MV-4-11 (cell line): Measurements from ENCODE around the gene CA4.
A peak's percentile ranks its signal among the peaks of the same experiment; 100 is the strongest.
"Not testable (repeated sequence)": the region's sequence is repeated elsewhere in the genome, so short reads cannot be mapped to it uniquely, and the experiment has no call there.

Source experiments
- DNase-seq: peaks from one replicate; lab custom pipeline; 2025; lab: John Stamatoyannopoulos, UW

CA4 gene

DNA sequence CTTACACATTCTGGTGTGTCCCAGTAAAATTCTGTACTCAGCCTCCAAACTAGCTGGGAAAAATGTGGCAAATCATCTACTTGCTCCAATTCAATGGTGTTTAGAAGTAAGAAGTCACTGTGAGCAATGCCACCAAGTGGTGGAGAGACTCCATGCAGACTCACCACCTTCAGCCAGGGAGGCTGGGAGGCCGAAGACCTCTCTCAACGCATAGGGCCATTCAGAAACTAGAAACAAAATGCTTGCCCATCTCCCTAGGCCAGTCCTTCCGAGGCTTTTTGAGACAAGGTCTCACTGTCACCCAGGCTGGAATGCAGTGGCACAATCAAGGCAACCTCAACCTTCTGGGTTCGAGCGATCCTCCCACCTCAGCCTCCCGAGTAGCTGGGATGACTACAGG lies 25.0 kb downstream of the CA4 start:
- not testable (repeated sequence) for DNase-seq

DNA sequence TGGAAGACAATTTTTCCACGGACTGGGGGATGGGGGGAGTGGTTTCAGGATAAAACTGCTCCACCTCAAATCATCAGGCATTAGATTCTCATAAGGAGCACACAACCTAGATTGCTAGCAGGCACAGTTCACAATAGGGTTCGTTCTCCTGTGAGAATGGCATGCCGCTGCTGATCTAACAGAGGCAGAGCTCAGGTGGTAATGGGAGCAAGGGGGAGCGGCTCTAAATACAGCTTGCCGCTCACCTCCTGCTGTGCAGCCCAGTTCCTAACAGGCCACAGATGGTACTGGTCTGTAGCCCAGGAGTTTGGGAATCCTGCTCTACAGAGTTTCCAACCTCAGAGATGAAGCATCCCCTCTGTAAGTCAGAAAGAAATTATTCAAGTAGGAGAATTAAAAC lies 27.0 kb downstream of the CA4 start:
- DNase-seq = not testable (repeated sequence)

DNA sequence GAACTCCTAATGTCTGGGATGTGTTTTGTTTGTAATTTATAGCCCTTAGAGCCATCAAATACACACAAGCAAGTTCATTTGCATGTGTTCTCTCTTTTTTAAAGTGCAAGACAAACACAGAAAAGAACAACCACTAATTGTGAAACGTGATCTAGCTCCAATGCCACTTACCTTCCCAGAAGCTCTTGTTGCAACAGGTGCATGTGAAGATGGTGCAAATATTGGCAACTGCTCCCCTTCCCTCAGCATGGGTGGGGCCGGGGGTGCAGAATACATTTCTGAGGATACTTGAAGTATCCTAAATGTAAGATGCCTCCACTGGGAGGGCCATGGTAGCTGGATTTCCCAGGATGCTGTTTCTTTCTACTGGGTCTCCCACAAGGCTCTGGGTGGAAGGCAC lies 28.4 kb downstream of the CA4 start:
- DNase-seq = not testable (repeated sequence)

DNA sequence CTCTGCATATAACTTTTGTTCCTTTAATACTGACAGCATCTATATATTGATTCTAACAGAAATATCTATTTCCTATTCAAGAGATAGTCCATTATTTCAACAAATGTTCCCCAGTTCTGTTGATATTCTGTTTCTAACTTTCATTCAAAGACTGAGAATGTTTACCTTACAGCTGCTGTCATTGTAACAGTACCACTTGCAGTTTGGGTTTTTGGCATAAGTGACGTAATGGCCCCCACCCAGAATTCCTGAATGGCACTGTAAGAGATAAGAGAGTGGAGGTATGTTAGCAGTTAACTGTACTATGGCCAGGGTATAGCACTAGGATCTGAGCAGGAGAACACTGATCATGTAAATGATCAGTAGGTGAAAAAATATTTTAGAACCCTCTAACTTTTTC lies 30.6 kb downstream of the CA4 start:
- DNase-seq = not testable (repeated sequence)

DNA sequence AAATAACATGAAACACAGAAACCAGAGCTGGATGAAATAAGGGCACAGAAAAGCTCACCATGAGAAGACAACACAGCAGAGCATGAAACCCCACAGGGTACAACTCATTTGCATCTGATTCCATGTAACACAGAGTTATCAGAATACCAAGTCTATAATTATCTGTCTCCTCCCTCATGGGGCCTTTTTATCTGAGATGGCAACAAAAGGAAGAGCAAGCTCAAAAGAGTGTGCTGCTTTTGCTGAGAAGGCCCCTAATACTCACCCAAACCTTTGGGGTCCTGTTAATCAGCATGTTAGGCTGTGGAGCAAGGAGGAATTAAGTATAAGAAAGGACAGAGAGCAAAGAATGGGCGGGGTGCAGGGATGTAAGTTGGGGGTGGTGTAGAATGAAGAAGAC lies 36.6 kb downstream of the CA4 start:
- not testable (repeated sequence) for DNase-seq

DNA sequence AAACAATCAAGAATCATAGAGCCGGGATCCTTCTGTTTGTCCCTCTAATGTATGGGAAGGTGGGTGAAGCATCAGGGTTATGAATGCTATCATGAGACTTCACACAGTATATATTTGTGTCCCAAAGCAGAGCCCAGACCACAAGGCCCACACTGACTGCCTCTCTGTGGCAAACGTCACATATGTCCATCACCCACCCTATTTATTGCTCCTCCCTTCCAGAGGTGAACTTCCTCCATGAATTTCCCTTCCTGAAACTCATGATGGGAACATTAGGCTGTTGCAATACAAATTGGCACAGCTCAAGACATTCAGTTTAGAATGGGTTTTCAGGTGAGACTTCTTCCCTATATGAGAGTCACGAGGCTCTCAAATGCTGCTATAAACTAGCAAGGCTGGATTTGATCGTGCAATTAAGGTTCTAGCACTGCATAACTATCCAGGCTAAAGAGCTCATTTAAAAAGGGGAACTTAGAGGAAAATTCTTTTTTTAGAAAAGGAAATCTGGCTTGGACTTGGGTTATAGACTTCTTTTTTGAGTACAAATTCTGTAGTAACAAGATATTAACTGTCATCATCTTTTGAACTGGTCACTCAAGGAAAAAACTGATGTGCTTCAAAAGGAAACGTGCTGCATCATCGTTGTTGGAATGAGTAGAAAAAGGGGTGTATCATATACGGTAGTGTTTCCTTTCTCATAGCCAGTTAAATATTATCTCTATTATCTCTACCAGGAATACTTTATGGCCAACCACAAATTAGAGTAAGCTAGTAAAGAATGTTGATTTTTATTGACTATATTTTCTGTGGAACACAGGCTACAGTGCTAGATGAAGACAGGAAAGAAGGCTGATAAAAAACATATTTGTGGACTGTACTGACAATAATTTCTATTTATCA lies 37.3 kb downstream of the CA4 start:
- peak; percentile 48 for DNase-seq

DNA sequence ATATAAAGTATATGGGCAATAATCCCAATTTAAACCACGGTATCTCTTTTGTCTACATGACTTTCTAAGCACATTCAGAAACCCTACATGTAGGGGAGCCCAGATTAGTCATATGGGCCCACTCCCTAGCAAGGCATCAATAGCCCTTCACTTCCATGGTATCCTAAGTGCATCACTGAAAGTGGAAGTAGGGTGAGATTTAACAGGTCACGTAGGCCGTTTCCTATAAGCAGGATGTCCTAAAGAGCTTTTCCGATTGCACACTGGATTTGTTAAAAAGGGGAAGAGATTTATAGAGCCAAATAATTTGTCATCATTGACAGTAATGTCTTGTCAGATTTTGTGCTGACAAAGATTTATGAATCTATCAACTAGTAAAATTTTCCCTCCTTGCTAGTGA lies 39.0 kb downstream of the CA4 start:
- no peak for DNase-seq

DNA sequence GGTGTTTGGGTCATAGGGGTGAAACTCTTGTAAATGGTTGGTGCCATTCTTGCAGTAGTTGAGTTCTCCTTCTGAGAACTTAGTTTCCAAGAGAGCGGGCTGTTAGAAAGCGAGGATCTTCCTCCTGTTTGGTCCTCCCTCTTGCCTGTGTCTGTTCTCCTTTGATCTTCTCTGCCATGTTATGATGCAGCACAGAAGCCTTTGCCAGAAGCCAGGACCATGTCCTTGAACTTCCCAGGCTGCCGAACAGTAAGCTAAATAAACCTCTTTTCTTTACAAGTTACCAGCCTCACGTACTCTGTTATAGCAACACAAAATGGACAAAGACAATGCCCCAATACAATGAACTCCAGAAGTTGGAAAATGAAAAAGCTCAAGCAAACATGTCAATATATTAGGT lies 40.3 kb downstream of the CA4 start:
- DNase-seq = not testable (repeated sequence)

DNA sequence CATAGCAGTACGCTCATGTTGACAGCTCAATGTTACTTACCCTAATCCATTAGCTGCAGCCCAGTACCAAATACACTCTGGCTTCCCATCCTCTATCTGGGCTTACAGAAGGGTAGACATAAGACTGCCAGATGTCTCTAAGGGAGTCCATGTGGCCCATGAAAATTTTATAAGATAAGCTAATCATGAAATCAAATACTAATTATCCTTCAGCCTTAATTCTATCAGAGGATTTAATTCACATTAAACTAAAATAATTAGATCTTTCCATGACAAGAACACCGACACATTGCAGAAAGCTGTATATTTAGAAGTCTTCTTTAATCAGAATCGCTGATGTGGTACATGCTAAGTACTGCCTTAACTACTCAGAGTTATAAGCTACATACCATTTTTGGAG lies 43.3 kb downstream of the CA4 start:
- not testable (repeated sequence) for DNase-seq

DNA sequence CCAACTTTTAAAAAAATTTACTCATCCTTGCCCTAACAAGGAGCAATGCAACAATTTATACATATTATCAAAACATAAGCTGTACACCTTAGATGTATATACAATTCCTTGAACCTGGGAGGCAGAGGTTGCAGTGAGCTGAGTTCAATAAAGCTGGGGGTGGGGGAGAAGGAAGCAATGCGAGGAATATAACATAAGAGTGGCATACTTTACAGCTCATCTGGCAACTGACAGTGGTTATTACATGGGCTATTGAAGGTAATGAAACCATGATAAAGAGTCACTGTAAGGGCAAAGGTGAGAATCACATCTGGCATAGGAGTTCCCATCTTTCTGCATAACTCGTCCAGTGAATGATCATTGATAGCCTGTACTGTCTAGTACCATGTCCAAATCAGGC lies 43.7 kb downstream of the CA4 start:
- DNase-seq = no peak

DNA sequence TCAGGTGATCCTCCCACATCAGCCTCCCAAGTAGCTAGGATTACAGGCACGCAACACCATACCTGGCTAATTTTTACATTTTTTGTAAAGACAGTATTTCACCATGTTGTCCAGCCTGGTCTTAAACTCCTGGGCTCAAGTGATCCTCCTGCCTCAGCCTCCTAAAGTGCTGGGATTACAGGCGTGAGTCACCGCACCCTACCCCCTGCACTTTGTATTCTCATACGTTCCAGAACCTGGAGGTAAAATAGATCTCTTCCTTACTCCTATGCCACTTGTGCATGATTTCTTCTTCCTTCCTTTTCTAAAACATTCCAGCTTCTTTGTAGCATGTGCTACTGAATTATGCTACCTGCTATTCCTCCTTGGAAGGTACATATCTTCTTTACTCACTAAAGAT lies 44.4 kb downstream of the CA4 start:
- DNase-seq = not testable (repeated sequence)

DNA sequence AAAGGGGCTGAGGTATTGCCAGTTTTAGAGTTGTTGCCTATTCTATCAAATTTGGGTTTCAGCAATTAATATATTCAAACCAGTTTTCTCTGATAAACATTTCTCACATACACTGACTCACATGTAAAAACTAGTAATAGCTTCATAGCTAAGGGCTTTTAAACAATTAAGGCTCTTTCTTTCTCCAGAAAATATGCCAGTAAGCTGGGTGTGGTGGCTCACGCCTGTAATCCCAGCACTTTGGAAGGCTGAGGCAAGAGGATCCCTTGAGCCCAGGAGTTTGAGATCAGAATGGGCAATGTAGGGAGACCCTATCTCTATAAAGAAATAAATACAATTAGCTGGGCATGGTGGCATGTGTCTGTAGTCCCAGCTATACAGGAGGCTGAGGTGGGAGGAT lies 48.9 kb downstream of the CA4 start:
- not testable (repeated sequence) for DNase-seq

DNA sequence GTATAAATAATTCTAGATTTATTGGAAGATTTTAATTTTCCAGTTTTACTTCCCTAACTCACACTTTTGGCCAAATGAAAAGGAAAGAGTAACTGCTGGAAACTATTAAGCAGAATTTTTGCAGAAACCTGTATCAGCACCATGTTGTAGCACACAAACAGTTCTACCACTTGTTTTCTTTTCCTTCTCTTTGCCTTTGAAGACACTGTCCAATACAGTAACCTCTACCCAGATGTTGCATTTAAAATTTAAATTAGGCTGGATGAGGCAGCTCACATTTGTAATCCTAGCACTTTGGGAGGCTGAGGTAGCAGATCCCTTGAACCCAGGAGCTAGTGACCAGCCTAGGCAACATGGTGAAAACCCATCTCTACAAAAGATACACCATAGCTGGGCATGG lies 56.0 kb downstream of the CA4 start:
- DNase-seq = not testable (repeated sequence)

DNA sequence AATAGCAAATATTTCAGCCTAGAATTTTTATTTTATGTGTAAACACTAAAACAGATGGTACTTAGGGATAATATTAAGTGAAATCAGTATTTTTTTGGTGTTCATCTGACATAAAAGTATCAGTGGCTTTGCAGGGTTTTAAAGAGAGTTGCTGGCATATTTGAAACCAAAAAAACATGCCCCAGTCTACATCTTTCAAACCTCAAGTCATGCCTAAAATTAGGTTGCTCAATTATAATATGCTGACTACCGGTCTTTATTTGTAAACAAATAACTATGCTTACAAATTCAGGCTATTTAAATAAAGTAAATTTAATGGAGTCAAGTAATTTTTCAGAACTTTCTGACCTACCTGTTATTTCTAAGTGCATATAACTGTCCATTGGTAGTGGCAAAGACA lies 58.5 kb downstream of the CA4 start:
- DNase-seq = not testable (repeated sequence)
